HG03280 (cell line): ENCODE data around the gene RAP1GDS1.
"Not testable (repeated sequence)": the region's sequence is repeated elsewhere in the genome, so short reads cannot be mapped to it uniquely, and the experiment has no call there.

Experiments
- ATAC-seq: cut with Tn5 transposase; IDR thresholded peaks from one replicate; pipeline ENCODE4 v1.9.1; 2021; ENCODE audit warnings: mild to moderate bottlenecking, moderate library complexity; ENCODE audit not compliant: unreplicated experiment

RAP1GDS1 gene

GRCh38 chr4:98476891-98477290 lies 215.7 kb downstream of the RAP1GDS1 start:
- no peak for ATAC-seq

- ATAC-seq = not testable (repeated sequence)
These were observed 218.4 kb downstream of the RAP1GDS1 start for GRCh38 chr4:98479590-98479989.

- no peak for ATAC-seq
These were observed 219.4 kb downstream of the RAP1GDS1 start for GRCh38 chr4:98480535-98480934.

GRCh38 chr4:98481167-98481566 lies 220.0 kb downstream of the RAP1GDS1 start:
- no peak for ATAC-seq

GRCh38 chr4:98482503-98482846 lies 221.3 kb downstream of the RAP1GDS1 start:
- ATAC-seq = no peak

GRCh38 chr4:98482847-98483806 lies 221.9 kb downstream of the RAP1GDS1 start:
- ATAC-seq = peak; percentile 79

- no peak for ATAC-seq
These were observed 222.8 kb downstream of the RAP1GDS1 start for GRCh38 chr4:98484031-98484430.

GRCh38 chr4:98485816-98486345 lies 224.7 kb downstream of the RAP1GDS1 start:
- no peak for ATAC-seq

- ATAC-seq = no peak
These were observed 229.1 kb downstream of the RAP1GDS1 start for GRCh38 chr4:98490251-98490650.

- ATAC-seq = no peak
These were observed 230.8 kb downstream of the RAP1GDS1 start for GRCh38 chr4:98491899-98492559.

GRCh38 chr4:98493296-98493695 lies 232.1 kb downstream of the RAP1GDS1 start:
- peak; percentile 82 for ATAC-seq
